Brain microvascular endothelial cell (primary cell): Measurements from ENCODE around the gene DNAH10.
"Not testable (repeated sequence)": the region's sequence is repeated elsewhere in the genome, so short reads cannot be mapped to it uniquely, and the experiment has no call there.

Experiments
- DNase-seq: peaks from one replicate; pipeline ENCODE4 v3.0.0-alpha.2; 2020
- H3K27ac ChIP-seq: fragments of 250-450 bp; sonication (Bioruptor Pico); 2 replicates; pipeline ENCODE4 v1.5.1; 2020; ENCODE audit warnings: mild to moderate bottlenecking, moderate library complexity
- H3K27me3 ChIP-seq: fragments of 250-450 bp; sonication (Bioruptor Pico); replicated peaks from 2 replicates; pipeline ENCODE4 v1.5.1; 2020; ENCODE audit warnings: mild to moderate bottlenecking
- H3K36me3 ChIP-seq: fragments of 250-450 bp; sonication (Bioruptor Pico); replicated peaks from 2 replicates; pipeline ENCODE4 v1.5.1; 2020; ENCODE audit warnings: mild to moderate bottlenecking
- H3K4me3 ChIP-seq: 2 replicates; pipeline ENCODE4 v1.5.1; 2011; ENCODE audit warnings: low read depth, mild to moderate bottlenecking, control low read depth, low read length, moderate library complexity
- CTCF ChIP-seq: IDR thresholded peaks from 2 replicates; pipeline ENCODE4 v1.5.1; 2011; ENCODE audit warnings: low read depth, mild to moderate bottlenecking, moderate library complexity, low read length, control low read depth, inconsistent platforms; ENCODE audit errors: missing control alignments
- in situ Hi-C: cut with HindIII; loops from 2 replicates; pipeline ENCODE4 v1.10.0; 2017; ENCODE audit warnings: low sequenced_read_pairs, low pct_ligation_motif_present

Gene DNAH10

GRCh38 chr12:123788541-123788940 is 26.4 kb downstream of the DNAH10 start:
- no peaks in the 10 kb centered on the region for H3K36me3 ChIP-seq
- no peak overlapping the region for H3K4me3 ChIP-seq
- H3K27ac ChIP-seq = no peak overlapping the region
- in situ Hi-C loops = no loop called here
- no peaks in the 10 kb centered on the region for H3K27me3 ChIP-seq
- DNase-seq = no peak
- TF ChIP-seq CTCF = no peak

GRCh38 chr12:123789422-123789821 is 27.3 kb downstream of the DNAH10 start:
- H3K27me3 ChIP-seq, H3K27ac ChIP-seq, H3K36me3 ChIP-seq, H3K4me3 ChIP-seq, DNase-seq, in situ Hi-C loops: not testable (repeated sequence)

GRCh38 chr12:123790905-123791467 is 28.9 kb downstream of the DNAH10 start:
- no peak for TF ChIP-seq CTCF
- H3K27me3 ChIP-seq = no peaks in the 10 kb centered on the region
- H3K4me3 ChIP-seq = no peak overlapping the region
- no peak overlapping the region for H3K27ac ChIP-seq
- in situ Hi-C loops = no loop called here
- no peak for DNase-seq
- H3K36me3 ChIP-seq = no peaks in the 10 kb centered on the region

- Histone ChIP-seq H3K4me3 (no peak overlapping the region), H3K36me3 (no peaks in the 10 kb centered on the region), H3K27ac (no peak overlapping the region), H3K27me3 (no peaks in the 10 kb centered on the region)
- in situ Hi-C loops = no loop called here
- TF ChIP-seq CTCF = no peak
- DNase-seq = no peak
Measured at GRCh38 chr12:123794027-123794426, 31.9 kb downstream of the DNAH10 start.

GRCh38 chr12:123798518-123798917 is 36.4 kb downstream of the DNAH10 start:
- TF ChIP-seq CTCF = no peak
- no peak for DNase-seq
- H3K4me3 ChIP-seq = no peak overlapping the region
- H3K36me3 ChIP-seq = no peaks in the 10 kb centered on the region
- in situ Hi-C loops = no loop called here
- no peaks in the 10 kb centered on the region for H3K27me3 ChIP-seq
- H3K27ac ChIP-seq = no peak overlapping the region

GRCh38 chr12:123799227-123799626 is 37.1 kb downstream of the DNAH10 start:
- no peak for TF ChIP-seq CTCF

More at GRCh38 chr12:123799227-123799626, 37.1 kb downstream of the DNAH10 start:
- no peaks in the 10 kb centered on the region for H3K27me3 ChIP-seq
- in situ Hi-C loops = no loop called here
- DNase-seq = no peak
- H3K27ac ChIP-seq = no peak overlapping the region
- no peak overlapping the region for H3K4me3 ChIP-seq
- no peaks in the 10 kb centered on the region for H3K36me3 ChIP-seq
